ENCODE results near the gene MAP4K4. TPM values are rescaled to one million over a fixed set of nuclear protein-coding genes. Genes with fewer than 3 reads are reported as not detected.

MAP4K4 gene
- total RNA-seq, 1 donor from 2014 or later: 115 TPM

GRCh38 chr2:101710036-101710435 lies 12.5 kb downstream of the MAP4K4 start:
- no peak for DNase-seq (ENCODE audit: low read depth)
- no peak overlapping the region for H3K4me3 ChIP-seq (ENCODE audit: low read depth, low read length)
- TF ChIP-seq, protein P1, sequence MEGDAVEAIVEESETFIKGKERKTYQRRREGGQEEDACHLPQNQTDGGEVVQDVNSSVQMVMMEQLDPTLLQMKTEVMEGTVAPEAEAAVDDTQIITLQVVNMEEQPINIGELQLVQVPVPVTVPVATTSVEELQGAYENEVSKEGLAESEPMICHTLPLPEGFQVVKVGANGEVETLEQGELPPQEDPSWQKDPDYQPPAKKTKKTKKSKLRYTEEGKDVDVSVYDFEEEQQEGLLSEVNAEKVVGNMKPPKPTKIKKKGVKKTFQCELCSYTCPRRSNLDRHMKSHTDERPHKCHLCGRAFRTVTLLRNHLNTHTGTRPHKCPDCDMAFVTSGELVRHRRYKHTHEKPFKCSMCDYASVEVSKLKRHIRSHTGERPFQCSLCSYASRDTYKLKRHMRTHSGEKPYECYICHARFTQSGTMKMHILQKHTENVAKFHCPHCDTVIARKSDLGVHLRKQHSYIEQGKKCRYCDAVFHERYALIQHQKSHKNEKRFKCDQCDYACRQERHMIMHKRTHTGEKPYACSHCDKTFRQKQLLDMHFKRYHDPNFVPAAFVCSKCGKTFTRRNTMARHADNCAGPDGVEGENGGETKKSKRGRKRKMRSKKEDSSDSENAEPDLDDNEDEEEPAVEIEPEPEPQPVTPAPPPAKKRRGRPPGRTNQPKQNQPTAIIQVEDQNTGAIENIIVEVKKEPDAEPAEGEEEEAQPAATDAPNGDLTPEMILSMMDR (conservative IDR thresholded peaks at IDR 0.05; ENCODE audit: low read depth, low read length): no peak

DNA sequence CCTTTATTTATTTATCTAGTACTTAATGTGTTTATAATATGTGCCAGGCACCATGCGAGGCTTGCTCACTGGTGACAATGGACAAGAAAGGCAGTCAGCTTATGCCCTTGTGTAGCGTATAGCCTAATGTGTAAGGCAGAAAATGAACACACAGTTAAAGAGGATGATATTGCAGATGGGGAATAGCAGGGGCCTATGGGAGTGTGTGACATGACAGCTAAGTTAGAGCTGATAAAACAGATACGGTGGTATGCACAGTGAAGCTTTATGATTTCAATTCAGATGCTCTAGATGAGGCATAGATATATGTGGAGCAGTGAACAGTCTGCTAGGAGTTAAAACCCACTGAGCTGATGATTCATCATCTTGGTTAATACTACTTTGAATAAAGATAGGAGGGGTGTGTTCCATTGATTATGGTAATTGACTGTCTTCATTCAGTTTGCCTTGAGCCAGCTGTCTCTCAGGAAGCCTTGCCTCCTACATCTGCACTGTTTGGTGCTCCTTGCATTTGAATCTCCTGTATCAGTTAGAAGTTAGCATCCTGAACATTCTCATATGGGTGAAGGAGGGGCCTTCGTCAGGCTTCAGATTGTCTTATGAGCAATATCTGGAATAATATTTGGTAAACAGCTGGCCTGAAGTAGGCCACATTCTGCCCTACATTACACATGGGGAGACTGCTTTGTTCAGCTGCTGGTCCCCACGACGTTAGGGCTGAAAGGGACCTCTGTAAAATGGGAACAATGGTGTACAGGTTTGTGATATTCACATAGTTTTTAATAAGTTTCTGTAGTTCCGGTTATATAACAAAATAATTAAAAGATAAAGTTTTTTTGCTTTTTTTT lies 13.2 kb downstream of the MAP4K4 start:
- TF ChIP-seq, protein P1 (conservative IDR thresholded peaks at IDR 0.05; ENCODE audit: low read depth, low read length): no peak
- no peak overlapping the region for H3K4me3 ChIP-seq (ENCODE audit: low read depth, low read length)
- DNase-seq (ENCODE audit: low read depth): no peak

- no peak for DNase-seq (ENCODE audit: low read depth)
- TF ChIP-seq, protein P1 (conservative IDR thresholded peaks at IDR 0.05; ENCODE audit: low read depth, low read length): no peak
- H3K4me3 ChIP-seq (ENCODE audit: low read depth, low read length): no peak overlapping the region
These were observed 16.6 kb downstream of the MAP4K4 start for GRCh38 chr2:101714118-101714517.

- no peak for DNase-seq (ENCODE audit: low read depth)
- no peak overlapping the region for H3K4me3 ChIP-seq (ENCODE audit: low read depth, low read length)
- TF ChIP-seq, protein P1 (conservative IDR thresholded peaks at IDR 0.05; ENCODE audit: low read depth, low read length): no peak
These were observed 19.8 kb downstream of the MAP4K4 start for GRCh38 chr2:101717071-101717845.

GRCh38 chr2:101718479-101718878 lies 21.0 kb downstream of the MAP4K4 start:
- TF ChIP-seq, protein P1 (conservative IDR thresholded peaks at IDR 0.05; ENCODE audit: low read depth, low read length): no peak
- no peak for DNase-seq (ENCODE audit: low read depth)
- H3K4me3 ChIP-seq (ENCODE audit: low read depth, low read length): no peak overlapping the region

- no peak for DNase-seq (ENCODE audit: low read depth)
- no peak overlapping the region for H3K4me3 ChIP-seq (ENCODE audit: low read depth, low read length)
- TF ChIP-seq, protein P1 (conservative IDR thresholded peaks at IDR 0.05; ENCODE audit: low read depth, low read length): no peak
These were observed 21.6 kb downstream of the MAP4K4 start for GRCh38 chr2:101718993-101719571.

Measured in epithelial cell of proximal tubule (primary cell).